HG03135 (cell line): ENCODE data around the gene CRHR1.
"Not testable (repeated sequence)": the region's sequence is repeated elsewhere in the genome, so short reads cannot be mapped to it uniquely, and the experiment has no call there.

Experiments used
- ATAC-seq: cut with Tn5 transposase; IDR thresholded peaks from one replicate; pipeline ENCODE4 v1.9.1; 2021; ENCODE audit warnings: mild to moderate bottlenecking, moderate library complexity; ENCODE audit not compliant: unreplicated experiment

Gene CRHR1

GRCh38 chr17:45784293-45784740, at the start of gene CRHR1:
Gene CRHR1 (plus strand): TSS chr17:45784320. CDS start chr17:45784545, 225 bp downstream.
- ATAC-seq: no peak

- no peak for ATAC-seq
These were observed 49.5 kb upstream of the CRHR1 start for GRCh38 chr17:45734598-45734997.

GRCh38 chr17:45735488-45735887, 48.6 kb upstream of the CRHR1 start:
- no peak for ATAC-seq

- no peak for ATAC-seq
These were observed 44.3 kb upstream of the CRHR1 start for GRCh38 chr17:45739786-45740185.

GRCh38 chr17:45740553-45741330, 43.4 kb upstream of the CRHR1 start:
- no peak for ATAC-seq

GRCh38 chr17:45742251-45742650, 41.9 kb upstream of the CRHR1 start:
- ATAC-seq: no peak

GRCh38 chr17:45743626-45744326, 40.3 kb upstream of the CRHR1 start:
- ATAC-seq: no peak

GRCh38 chr17:45744826-45745225, 39.3 kb upstream of the CRHR1 start:
- ATAC-seq: not testable (repeated sequence)

GRCh38 chr17:45745601-45746494, 38.3 kb upstream of the CRHR1 start:
- ATAC-seq: no peak

GRCh38 chr17:45747911-45748310, 36.2 kb upstream of the CRHR1 start:
- no peak for ATAC-seq

GRCh38 chr17:45748731-45749310, 35.3 kb upstream of the CRHR1 start:
- ATAC-seq: no peak

GRCh38 chr17:45749831-45750335, 34.2 kb upstream of the CRHR1 start:
- ATAC-seq: no peak

- ATAC-seq: no peak
These were observed 33.2 kb upstream of the CRHR1 start for GRCh38 chr17:45750779-45751440.

GRCh38 chr17:45751466-45751865, 32.7 kb upstream of the CRHR1 start:
- no peak for ATAC-seq

- no peak for ATAC-seq
These were observed 31.9 kb upstream of the CRHR1 start for GRCh38 chr17:45752246-45752645.

- no peak for ATAC-seq
These were observed 30.4 kb upstream of the CRHR1 start for GRCh38 chr17:45753645-45754225.

- ATAC-seq: no peak
These were observed 29.1 kb upstream of the CRHR1 start for GRCh38 chr17:45755050-45755449.

GRCh38 chr17:45756266-45756991, 27.7 kb upstream of the CRHR1 start:
- no peak for ATAC-seq
